Neuronal stem cell (in vitro differentiated cells): ENCODE results near the gene RAD23B.

Source experiments
- DNase-seq: peaks from one replicate; pipeline ENCODE4 v3.0.0-alpha.2; 2013; ENCODE audit warnings: low spot score
- H2AFZ ChIP-seq: one replicate; pipeline ENCODE4 v1.6.1; 2013; ENCODE audit warnings: mild to moderate bottlenecking, low read length, inconsistent platforms
- H2AK5ac ChIP-seq: 2 replicates; pipeline ENCODE4 v1.6.1; 2013; ENCODE audit warnings: low read depth, mild to moderate bottlenecking, inconsistent platforms, low read length, moderate library complexity, mixed read lengths
- H2BK120ac ChIP-seq: 2 replicates; pipeline ENCODE4 v1.6.1; 2013; ENCODE audit warnings: low read depth, mild to moderate bottlenecking, inconsistent platforms, low read length, moderate library complexity, mixed read lengths
- H2BK12ac ChIP-seq: one replicate; pipeline ENCODE4 v1.6.1; 2013; ENCODE audit warnings: low read length, inconsistent platforms
- H2BK15ac ChIP-seq: 2 replicates; pipeline ENCODE4 v1.6.1; 2013; ENCODE audit warnings: mild to moderate bottlenecking, low read length, inconsistent platforms, mixed read lengths
- H2BK5ac ChIP-seq: one replicate; pipeline ENCODE4 v1.6.1; 2013; ENCODE audit warnings: inconsistent platforms, mild to moderate bottlenecking, low read length, moderate library complexity
- H3K14ac ChIP-seq: one replicate; pipeline ENCODE4 v1.6.1; 2013; ENCODE audit warnings: low read length, inconsistent platforms
- H3K18ac ChIP-seq: 2 replicates; pipeline ENCODE4 v1.6.1; 2013; ENCODE audit warnings: low read length, inconsistent platforms
- H3K23ac ChIP-seq: 2 replicates; pipeline ENCODE4 v1.6.1; 2013; ENCODE audit warnings: low read depth, mild to moderate bottlenecking, mixed read lengths, low read length, inconsistent platforms; ENCODE audit not compliant: poor library complexity
- H3K27ac ChIP-seq: replicated peaks from 3 replicates; pipeline ENCODE4 v1.5.1; 2013; ENCODE audit warnings: low read length, inconsistent platforms
- H3K27me3 ChIP-seq, 3 experiments: 2 replicates each; pipeline ENCODE4 v1.6.1; 2013; ENCODE audit warnings: low read length in 3 of 3, mild to moderate bottlenecking in 2 of 3, inconsistent platforms in 1 of 3, low read depth in 1 of 3, mixed read lengths in 1 of 3, moderate library complexity in 1 of 3; ENCODE audit not compliant: control insufficient read depth in 3 of 3, insufficient read depth in 3 of 3
- H3K36me3 ChIP-seq, 2 donors: replicated peaks in 1 of 2; 2 replicates each; pipeline ENCODE4 v1.6.1; 2013; ENCODE audit warnings: low read length in 2 of 2; ENCODE audit not compliant: control insufficient read depth in 2 of 2, insufficient read depth in 2 of 2
- H3K4ac ChIP-seq: 2 replicates; pipeline ENCODE4 v1.6.1; 2013; ENCODE audit warnings: inconsistent platforms, mild to moderate bottlenecking, low read length, moderate library complexity
- H3K4me1 ChIP-seq, 2 donors: 1 replicate in 1 of 2; 2 replicates in 1 of 2; pipeline ENCODE4 v1.6.1; 2013; ENCODE audit warnings: low read length in 2 of 2, low read depth in 1 of 2; ENCODE audit not compliant: control insufficient read depth in 2 of 2, insufficient read depth in 1 of 2
- H3K4me2 ChIP-seq: one replicate; pipeline ENCODE4 v1.6.1; 2013; ENCODE audit warnings: mild to moderate bottlenecking, low read length, inconsistent platforms; ENCODE audit not compliant: insufficient read depth, poor library complexity, severe bottlenecking
- H3K4me3 ChIP-seq, 2 donors: 2 replicates each; pipeline ENCODE4 v1.5.1; 2013; ENCODE audit warnings: low read length in 2 of 2, mild to moderate bottlenecking in 2 of 2, inconsistent platforms in 1 of 2, moderate library complexity in 1 of 2
- H3K79me1 ChIP-seq: one replicate; pipeline ENCODE4 v1.6.1; 2013; ENCODE audit warnings: low read depth, mild to moderate bottlenecking, inconsistent platforms, low read length, moderate library complexity
- H3K9ac ChIP-seq: one replicate; pipeline ENCODE4 v1.6.1; 2013; ENCODE audit warnings: mild to moderate bottlenecking, low read depth, low read length, inconsistent platforms; ENCODE audit not compliant: poor library complexity
- H3K9me3 ChIP-seq, 2 donors: replicated peaks in 1 of 2; 2 replicates each; pipeline versions ENCODE3 to v1.6.1; 2013; ENCODE audit warnings: low read length in 2 of 2, mild to moderate bottlenecking in 2 of 2, inconsistent platforms in 1 of 2, low read depth in 1 of 2, mixed read lengths in 1 of 2, moderate library complexity in 1 of 2; ENCODE audit not compliant: control insufficient read depth in 2 of 2, insufficient read depth in 1 of 2
- H4K8ac ChIP-seq: one replicate; pipeline ENCODE4 v1.6.1; 2013; ENCODE audit warnings: low read depth, mild to moderate bottlenecking, inconsistent platforms, low read length, moderate library complexity
- H4K91ac ChIP-seq: one replicate; pipeline ENCODE4 v1.6.1; 2013; ENCODE audit warnings: low read length, low read depth, mild to moderate bottlenecking, inconsistent platforms; ENCODE audit not compliant: poor library complexity
- WGBS, 2 donors: extraction: QIAGEN DNeasy Blood & Tissue Kit; methylation state at CpG; one replicate each; pipeline ENCODE4 v1.1.7; 2013; ENCODE audit warnings: missing lambda C conversion rate in 2 of 2, mixed read lengths in 1 of 2; ENCODE audit not compliant: insufficient read length in 2 of 2, insufficient replicate concordance in 1 of 2; ENCODE audit errors: extremely low coverage in 2 of 2; 5-methylcytosine and 5-hydroxymethylcytosine counted together

The RAD23B gene

GRCh38 chr9:107276966-107277710, 5.9 kb upstream of the RAD23B start:
- H3K18ac ChIP-seq = no peak overlapping the region
- peaks cover 1 to 2% of the 10 kb centered on the region in 2 donors for H3K4me1 ChIP-seq
- no peak overlapping the region for H2AK5ac ChIP-seq
- H3K4me2 ChIP-seq = no peak overlapping the region
- DNase-seq = no peak
- H2BK5ac ChIP-seq = no peak overlapping the region
- H3K4me3 ChIP-seq = no peak overlapping the region
- H2BK120ac ChIP-seq = no peak overlapping the region
- no peak overlapping the region for H3K27ac ChIP-seq
- no CpG with 5 or more reads among the region's 5 CpGs for WGBS, 2 donors
- H4K8ac ChIP-seq = no peak overlapping the region
- H4K91ac ChIP-seq = no peak overlapping the region
- no peak overlapping the region for H2BK12ac ChIP-seq
- H3K79me1 ChIP-seq = no peaks in the 10 kb centered on the region
- H2AFZ ChIP-seq = no peak overlapping the region
- H3K9me3 ChIP-seq = no peaks in the 10 kb centered on the region
- peaks cover 0 to 4% (median 0%) of the 10 kb centered on the region in 3 experiments for H3K27me3 ChIP-seq
- H3K23ac ChIP-seq = no peak overlapping the region
- no peak overlapping the region for H3K9ac ChIP-seq
- H2BK15ac ChIP-seq = no peak overlapping the region
- no peak overlapping the region for H3K4ac ChIP-seq
- H3K14ac ChIP-seq = no peak overlapping the region
- H3K36me3 ChIP-seq = no peaks in the 10 kb centered on the region

- H3K4me3 ChIP-seq = no peak overlapping the region
- H3K79me1 ChIP-seq = no peaks in the 10 kb centered on the region
- no peak for DNase-seq
- no peak overlapping the region for H2AFZ ChIP-seq
- no peak overlapping the region for H3K4ac ChIP-seq
- H2AK5ac ChIP-seq = no peak overlapping the region
- H3K4me2 ChIP-seq = no peak overlapping the region
- H3K9ac ChIP-seq = no peak overlapping the region
- WGBS, 2 donors = no CpG with 5 or more reads among the region's 5 CpGs
- H3K18ac ChIP-seq = no peak overlapping the region
- no peak overlapping the region for H3K14ac ChIP-seq
- no peak overlapping the region for H2BK15ac ChIP-seq
- peaks cover 2 to 3% of the 10 kb centered on the region in 2 donors for H3K4me1 ChIP-seq
- no peak overlapping the region for H3K27ac ChIP-seq
- no peak overlapping the region for H4K8ac ChIP-seq
- H3K23ac ChIP-seq = no peak overlapping the region
- no peak overlapping the region for H4K91ac ChIP-seq
- H2BK5ac ChIP-seq = no peak overlapping the region
- H2BK12ac ChIP-seq = no peak overlapping the region
- peaks cover 0 to 4% (median 0%) of the 10 kb centered on the region in 3 experiments for H3K27me3 ChIP-seq
- H3K36me3 ChIP-seq = no peaks in the 10 kb centered on the region
- no peak overlapping the region for H2BK120ac ChIP-seq
- H3K9me3 ChIP-seq = no peaks in the 10 kb centered on the region
These were observed 5.3 kb upstream of the RAD23B start for GRCh38 chr9:107277801-107278200.

- Histone ChIP-seq H3K4ac (no peak overlapping the region), H3K36me3 (no peaks in the 10 kb centered on the region), H3K4me1 (peaks cover 2 to 3% of the 10 kb centered on the region in 2 donors), H3K27ac (no peak overlapping the region), H2BK15ac (no peak overlapping the region), H2BK120ac (no peak overlapping the region), H3K4me3 (no peak overlapping the region), H3K18ac (no peak overlapping the region), H2BK12ac (no peak overlapping the region), H4K8ac (no peak overlapping the region), H3K27me3 (peaks cover 0 to 1% (median 0%) of the 10 kb centered on the region in 3 experiments), H3K14ac (no peak overlapping the region), H3K9ac (no peak overlapping the region), H3K23ac (no peak overlapping the region), H3K79me1 (no peaks in the 10 kb centered on the region), H2AFZ (no peak overlapping the region), H3K4me2 (no peak overlapping the region), H3K9me3 (no peaks in the 10 kb centered on the region), H2BK5ac (no peak overlapping the region), H2AK5ac (no peak overlapping the region), H4K91ac (no peak overlapping the region)
- no CpG with 5 or more reads among the region's 7 CpGs for WGBS, 2 donors
- DNase-seq = no peak
These were observed 4.0 kb upstream of the RAD23B start for GRCh38 chr9:107279086-107279485.

GRCh38 chr9:107280543-107280942, 2.5 kb upstream of the RAD23B start:
- Histone ChIP-seq H3K18ac (no peak overlapping the region), H3K27me3 (no peaks in the 10 kb centered on the region), H2BK12ac (no peak overlapping the region), H3K14ac (no peak overlapping the region), H2BK120ac (no peak overlapping the region), H3K79me1 (no peaks in the 10 kb centered on the region), H4K8ac (no peak overlapping the region), H2AK5ac (no peak overlapping the region), H3K27ac (no peak overlapping the region), H3K4me3 (no peak overlapping the region), H3K36me3 (no peaks in the 10 kb centered on the region), H2AFZ (no peak overlapping the region), H2BK5ac (no peak overlapping the region), H3K9me3 (no peaks in the 10 kb centered on the region), H3K23ac (no peak overlapping the region), H3K4ac (no peak overlapping the region), H4K91ac (no peak overlapping the region), H3K4me2 (no peak overlapping the region), H2BK15ac (no peak overlapping the region), H3K9ac (no peak overlapping the region), H3K4me1 (peaks cover 2 to 5% of the 10 kb centered on the region in 2 donors)
- no CpG with 5 or more reads among the region's 3 CpGs for WGBS, 2 donors
- no peak for DNase-seq
